Measurements from ENCODE around the gene VPS54.
"Not testable (repeated sequence)": the region's sequence is repeated elsewhere in the genome, so short reads cannot be mapped to it uniquely, and the experiment has no call there.

The VPS54 gene

DNA sequence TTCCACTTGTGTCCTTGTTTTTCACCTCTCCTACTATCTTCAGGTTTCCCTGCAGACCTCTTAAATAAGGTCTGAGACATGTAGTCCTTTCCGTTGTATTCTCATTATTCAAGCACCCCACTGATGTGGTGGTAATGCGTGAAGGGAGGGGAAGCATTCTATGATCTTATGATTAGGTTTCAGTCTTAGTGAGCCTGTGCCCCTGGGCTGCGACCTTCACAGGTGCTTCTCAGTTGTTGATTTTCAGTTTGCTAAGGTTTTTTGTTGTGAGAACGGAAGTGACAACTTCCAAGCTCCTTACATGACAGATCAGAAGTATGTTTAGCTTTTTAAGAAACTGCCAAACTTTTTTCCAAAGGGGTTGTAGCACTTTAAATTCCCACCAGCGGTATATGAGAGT is 41.3 kb downstream of the VPS54 start:
- no peak for DNase-seq (ENCODE audit: low read depth)
- TF ChIP-seq, protein P1, sequence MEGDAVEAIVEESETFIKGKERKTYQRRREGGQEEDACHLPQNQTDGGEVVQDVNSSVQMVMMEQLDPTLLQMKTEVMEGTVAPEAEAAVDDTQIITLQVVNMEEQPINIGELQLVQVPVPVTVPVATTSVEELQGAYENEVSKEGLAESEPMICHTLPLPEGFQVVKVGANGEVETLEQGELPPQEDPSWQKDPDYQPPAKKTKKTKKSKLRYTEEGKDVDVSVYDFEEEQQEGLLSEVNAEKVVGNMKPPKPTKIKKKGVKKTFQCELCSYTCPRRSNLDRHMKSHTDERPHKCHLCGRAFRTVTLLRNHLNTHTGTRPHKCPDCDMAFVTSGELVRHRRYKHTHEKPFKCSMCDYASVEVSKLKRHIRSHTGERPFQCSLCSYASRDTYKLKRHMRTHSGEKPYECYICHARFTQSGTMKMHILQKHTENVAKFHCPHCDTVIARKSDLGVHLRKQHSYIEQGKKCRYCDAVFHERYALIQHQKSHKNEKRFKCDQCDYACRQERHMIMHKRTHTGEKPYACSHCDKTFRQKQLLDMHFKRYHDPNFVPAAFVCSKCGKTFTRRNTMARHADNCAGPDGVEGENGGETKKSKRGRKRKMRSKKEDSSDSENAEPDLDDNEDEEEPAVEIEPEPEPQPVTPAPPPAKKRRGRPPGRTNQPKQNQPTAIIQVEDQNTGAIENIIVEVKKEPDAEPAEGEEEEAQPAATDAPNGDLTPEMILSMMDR (conservative IDR thresholded peaks at IDR 0.05; ENCODE audit: low read depth, low read length) = no peak
- no peak overlapping the region for H3K4me3 ChIP-seq (ENCODE audit: low read length)

DNA sequence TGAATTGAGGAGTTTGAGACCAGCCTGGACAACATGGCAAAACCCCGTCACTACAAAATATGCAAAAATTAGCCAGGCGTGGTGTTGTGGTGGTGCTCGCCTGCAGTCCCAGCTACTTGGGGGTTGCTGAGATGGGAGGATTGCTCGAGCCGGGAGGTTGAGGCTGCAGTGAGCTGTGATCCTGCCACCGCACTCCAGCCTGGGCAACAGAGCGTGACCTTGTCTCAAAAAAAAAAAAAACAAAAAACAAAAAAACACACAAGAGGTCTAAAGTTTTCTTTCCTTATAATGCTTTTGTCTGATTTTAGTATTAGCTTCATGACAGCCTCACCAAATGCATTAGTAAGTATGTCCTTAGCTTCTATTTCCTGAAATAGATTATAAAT is 43.1 kb downstream of the VPS54 start:
- TF ChIP-seq, protein P1 (conservative IDR thresholded peaks at IDR 0.05; ENCODE audit: low read depth, low read length) = no peak
- no peak for DNase-seq (ENCODE audit: low read depth)
- H3K4me3 ChIP-seq (ENCODE audit: low read length) = no peak overlapping the region

DNA sequence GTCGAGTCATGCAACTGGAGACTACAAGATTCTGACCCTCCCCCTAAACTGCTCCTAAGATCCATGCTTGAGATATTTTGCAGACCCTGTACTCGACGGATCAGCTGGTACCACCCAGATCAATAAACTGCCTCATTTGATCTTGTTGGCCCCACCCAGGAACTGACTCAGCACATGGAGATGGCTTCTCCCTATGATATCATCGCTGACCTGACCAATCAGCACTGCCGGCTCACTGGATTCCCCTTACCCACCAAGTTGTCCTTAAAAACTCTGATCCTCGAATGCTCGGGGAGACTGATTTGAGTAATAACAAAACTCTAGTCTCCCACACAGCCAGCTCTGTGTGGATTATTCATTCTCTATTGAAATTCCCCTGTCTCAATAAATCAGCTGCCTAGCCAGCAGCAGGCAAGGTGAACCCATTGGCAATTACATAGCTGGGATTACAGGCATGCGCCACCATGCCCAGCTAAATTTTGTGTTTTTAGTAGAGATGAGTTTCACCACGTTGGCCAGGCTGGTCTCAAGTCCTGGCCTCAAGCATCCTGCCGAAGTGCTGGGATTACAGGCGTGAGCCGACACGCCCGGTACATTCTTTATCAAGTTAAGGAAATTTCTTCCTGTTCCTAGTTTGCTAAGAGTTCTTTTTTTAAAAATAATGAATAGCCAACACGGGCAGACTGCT is 43.6 kb downstream of the VPS54 start:
- no peak for DNase-seq (ENCODE audit: low read depth)
- TF ChIP-seq, protein P1 (conservative IDR thresholded peaks at IDR 0.05; ENCODE audit: low read depth, low read length) = no peak
- H3K4me3 ChIP-seq (ENCODE audit: low read length) = no peak overlapping the region

DNA sequence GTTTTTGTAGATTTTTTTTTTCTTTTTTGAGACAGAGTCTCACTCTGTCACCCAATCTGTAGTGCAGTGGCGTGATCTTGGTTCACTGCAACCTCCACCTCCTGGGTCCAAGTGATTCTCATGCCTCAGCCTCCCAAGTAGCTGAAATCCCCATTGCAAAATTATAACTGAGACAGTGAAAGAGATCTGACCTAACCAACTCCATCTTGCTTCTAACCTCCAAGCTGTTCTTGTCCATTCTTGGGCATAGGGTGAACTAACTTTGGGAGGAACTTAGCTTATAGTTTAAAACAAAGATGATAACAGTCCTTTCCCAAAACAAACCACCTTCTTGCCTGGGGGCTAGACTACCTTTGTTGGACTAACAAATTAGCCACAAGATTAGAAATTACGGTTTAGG is 44.2 kb downstream of the VPS54 start:
- DNase-seq (ENCODE audit: low read depth) = not testable (repeated sequence)

DNA sequence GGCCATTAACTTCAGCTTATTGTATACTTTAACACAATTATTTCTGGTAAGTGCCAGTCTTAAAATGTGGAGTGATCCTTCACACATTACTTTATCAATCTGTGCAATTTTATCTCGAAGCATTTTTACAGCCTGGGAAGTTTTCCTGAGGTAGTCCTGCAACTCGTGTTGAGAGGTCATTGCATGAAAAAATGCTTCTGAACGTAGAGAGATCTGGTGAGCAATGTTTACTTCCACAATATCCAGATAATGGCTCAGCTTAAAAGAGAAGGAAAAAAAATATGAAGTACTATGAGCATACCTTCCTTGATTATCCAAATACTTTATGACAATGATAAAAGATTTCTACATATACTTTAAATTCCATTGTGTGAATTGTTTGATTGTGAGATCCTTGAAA is 57.0 kb downstream of the VPS54 start:
- no peak overlapping the region for H3K4me3 ChIP-seq (ENCODE audit: low read length)
- DNase-seq (ENCODE audit: low read depth) = no peak
- TF ChIP-seq, protein P1 (conservative IDR thresholded peaks at IDR 0.05; ENCODE audit: low read depth, low read length) = no peak

More for the DNA sequence above, 44.2 kb downstream of the VPS54 start:
- H3K4me3 ChIP-seq (ENCODE audit: low read length) = not testable (repeated sequence)

DNA sequence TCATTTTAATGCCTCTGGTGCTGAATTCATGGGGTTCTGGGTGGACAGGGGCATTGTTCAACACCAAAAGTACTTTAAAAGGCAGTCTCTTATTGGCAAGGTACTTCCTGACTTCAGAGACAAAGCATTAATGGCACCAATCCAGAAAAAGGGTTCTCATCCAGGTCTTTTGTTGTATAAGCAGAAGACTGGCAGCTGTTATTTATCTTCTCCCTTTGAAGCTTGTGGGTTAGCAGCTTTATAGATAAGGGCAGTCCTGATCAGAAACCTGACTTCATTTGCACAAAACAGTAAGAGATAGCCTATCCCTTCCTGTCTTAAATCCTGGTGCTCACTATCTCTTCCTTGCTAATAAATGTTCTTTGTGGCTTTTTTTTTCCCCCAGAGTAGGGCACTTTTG is 68.8 kb downstream of the VPS54 start:
- H3K4me3 ChIP-seq (ENCODE audit: low read length) = no peak overlapping the region
- DNase-seq (ENCODE audit: low read depth) = no peak
- TF ChIP-seq, protein P1 (conservative IDR thresholded peaks at IDR 0.05; ENCODE audit: low read depth, low read length) = no peak

DNA sequence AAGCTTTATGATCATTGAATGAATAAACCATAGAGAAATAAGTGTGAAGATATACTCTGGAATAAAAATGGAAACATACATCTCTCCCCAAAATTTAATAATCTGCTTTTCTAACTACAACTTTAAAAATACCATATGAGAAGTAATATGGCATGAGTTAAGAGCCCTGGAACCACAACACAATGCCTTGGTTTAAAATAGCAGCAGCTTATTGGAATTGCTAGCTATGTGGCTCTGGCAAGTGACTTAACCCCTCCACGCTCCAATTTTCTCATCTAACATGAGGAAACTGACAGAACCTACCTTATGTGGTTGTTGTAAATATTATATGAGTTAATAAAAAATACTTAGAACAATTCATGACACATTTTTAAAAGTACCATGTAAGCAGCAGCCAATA is 76.4 kb downstream of the VPS54 start:
- no peak for DNase-seq (ENCODE audit: low read depth)
- TF ChIP-seq, protein P1 (conservative IDR thresholded peaks at IDR 0.05; ENCODE audit: low read depth, low read length) = no peak
- no peak overlapping the region for H3K4me3 ChIP-seq (ENCODE audit: low read length)

DNA sequence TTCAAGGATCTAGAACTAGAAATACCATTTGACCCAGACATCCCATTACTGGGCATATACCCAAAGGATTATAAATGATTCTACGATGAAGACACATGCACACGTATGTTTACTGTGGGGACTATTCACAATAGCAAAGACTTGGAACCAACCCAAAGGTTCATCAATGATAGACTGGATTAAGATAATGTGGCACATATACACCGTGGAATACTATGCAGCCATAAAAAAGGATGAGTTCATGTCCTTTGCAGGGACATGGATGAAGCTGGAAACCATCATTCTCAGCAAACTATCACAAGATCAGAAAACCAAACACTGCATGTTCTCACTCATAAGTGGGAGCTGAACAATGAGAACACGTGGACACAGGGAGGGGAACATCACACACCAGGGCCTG is 87.1 kb downstream of the VPS54 start:
- DNase-seq (ENCODE audit: low read depth); H3K4me3 ChIP-seq (ENCODE audit: low read length): not testable (repeated sequence)
